ENCODE data around the gene VASH1.

Gene VASH1

DNA sequence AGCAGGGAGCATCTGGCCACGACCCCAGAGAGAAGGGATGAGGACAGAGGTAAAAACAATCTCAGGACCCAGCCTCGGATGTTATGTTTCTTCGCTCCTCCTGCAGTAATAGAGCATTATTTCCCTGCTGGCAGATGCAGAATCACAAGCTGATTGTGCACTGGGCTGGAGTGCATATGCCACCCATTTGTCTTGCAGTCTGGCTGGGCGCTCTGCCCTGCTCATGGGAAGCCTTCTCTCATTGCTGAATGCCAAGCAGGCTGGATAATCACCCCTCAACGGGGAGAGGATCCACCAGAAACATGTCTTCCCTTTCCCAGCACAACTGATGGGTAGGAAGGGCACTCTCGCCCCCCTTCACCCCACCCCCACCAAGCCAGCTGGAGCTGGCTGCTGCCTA lies 8.5 kb upstream of the VASH1 start:
- no peak for DNase-seq

DNA sequence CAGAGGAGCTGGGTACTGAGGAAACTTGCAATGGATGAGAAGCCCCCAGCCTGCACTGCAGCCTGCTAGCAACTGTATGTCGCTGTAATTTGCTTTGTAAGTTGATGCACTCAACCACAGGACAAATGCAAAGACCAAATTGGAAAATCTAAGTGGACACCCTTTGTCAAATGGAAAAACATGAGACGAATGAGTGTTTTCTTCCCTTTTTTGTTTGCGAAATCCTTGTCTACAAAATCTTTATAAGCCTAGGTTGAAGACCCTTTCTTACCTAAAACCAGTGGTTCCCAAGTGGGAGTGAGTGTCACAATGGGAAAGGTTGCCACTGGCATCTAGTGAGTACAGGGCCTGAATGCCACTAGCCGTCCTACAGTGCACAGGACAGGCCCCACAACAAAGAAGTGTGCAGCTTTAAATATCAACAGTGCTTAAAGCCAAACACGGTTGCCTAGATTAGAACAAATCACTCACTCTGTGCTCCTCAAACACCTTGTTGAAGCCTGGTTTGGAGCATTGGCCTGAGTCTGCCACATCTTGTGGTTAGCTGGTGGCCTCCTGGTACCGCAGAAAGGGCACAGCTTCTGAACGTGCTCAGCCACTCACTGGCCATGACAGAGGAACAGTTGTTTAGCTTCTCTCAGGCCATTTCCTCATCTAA lies 7.6 kb upstream of the VASH1 start:
- no peak for DNase-seq

DNA sequence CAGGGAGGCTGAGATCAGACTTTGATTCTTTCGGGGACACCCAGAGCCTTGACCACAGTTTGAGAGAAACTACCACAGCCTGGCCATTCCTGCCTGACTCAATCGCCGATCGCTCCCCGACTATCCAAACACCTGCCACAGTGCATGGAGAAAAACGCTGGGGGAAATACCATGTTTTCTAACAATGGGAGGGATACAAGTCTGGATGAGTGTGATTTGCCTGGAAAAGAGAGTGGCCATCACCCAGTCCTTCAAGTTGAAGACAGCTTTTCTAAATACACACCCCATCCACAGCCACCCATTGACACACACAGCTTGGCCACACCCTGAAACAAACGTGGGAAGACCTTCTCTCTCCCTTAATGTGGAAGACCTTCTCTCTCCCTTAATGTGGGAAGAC lies 6.7 kb upstream of the VASH1 start:
- no peak for DNase-seq

DNA sequence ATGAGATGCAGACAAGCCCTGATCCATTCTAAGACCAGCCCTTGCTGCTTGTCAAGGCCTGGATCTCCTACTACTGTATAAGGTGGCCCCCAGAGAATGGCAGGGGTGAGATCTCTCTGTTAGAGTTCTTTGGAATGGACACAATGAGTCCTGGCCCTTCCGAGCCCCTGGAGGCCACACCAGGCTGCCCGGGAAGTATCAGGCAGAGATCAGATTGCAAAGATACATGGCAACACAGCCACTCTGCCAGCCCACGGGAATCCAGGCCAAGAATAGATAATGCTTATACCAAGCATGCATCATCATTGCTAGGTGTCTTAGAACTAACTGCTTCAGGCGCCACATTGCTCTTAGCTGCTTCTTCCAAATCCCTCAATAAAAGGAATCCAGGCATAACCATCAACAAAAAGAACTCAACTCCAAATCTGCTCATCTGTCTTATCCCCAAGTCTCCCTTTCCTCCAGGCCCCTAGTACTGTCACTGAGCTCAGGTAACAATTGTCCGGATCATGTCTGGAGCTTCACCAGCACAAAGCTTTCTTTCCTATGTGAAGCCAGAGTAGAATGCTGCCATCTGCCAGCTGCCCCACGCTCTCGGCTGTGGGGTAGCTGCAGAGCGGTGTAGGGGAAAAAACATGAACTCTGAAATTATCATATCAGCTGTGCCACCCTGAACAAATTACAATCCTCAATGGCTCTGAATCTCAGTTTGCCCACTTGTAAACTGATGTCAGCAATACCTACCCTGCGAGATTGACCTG lies 5.5 kb upstream of the VASH1 start:
- DNase-seq, result no peak

DNA sequence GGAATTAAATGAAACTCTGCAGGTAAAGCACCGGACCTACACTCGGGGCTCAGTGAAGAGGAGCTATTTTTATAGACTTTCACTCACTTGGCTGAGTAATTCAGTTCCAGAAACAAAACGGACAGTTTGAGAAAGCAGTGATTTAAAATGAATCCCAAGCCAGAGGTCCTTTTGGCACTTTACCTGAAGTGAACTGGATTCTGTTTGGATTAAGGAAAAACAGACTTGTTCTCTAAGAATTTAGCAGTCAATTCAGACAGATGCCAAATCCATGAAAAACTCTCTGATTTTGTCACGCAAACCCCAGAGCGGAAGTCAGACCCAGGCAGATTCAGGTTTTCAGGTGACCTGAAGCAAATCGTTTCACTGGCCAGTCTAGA lies 4.9 kb upstream of the VASH1 start:
- DNase-seq, result no peak

DNA sequence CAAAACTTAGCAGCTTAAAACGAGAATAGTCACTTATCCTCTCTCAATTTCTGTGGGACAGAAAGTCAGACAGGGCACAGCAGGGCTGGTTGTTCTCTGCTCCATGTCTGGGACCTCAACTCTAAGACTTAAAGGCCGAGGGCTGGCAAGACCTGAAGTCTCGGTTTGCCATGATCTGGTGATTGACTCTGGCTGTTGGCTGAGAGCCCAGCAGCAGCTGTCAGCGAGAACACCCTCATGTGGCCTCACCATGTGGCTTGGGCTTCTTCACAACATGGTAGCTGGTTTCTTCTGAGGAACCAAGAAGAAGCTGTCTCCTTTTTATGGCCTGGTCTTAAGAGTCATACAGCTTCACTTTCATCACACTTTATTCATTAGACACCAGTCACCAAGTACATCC lies 1.7 kb upstream of the VASH1 start:
- DNase-seq, result no peak

DNA sequence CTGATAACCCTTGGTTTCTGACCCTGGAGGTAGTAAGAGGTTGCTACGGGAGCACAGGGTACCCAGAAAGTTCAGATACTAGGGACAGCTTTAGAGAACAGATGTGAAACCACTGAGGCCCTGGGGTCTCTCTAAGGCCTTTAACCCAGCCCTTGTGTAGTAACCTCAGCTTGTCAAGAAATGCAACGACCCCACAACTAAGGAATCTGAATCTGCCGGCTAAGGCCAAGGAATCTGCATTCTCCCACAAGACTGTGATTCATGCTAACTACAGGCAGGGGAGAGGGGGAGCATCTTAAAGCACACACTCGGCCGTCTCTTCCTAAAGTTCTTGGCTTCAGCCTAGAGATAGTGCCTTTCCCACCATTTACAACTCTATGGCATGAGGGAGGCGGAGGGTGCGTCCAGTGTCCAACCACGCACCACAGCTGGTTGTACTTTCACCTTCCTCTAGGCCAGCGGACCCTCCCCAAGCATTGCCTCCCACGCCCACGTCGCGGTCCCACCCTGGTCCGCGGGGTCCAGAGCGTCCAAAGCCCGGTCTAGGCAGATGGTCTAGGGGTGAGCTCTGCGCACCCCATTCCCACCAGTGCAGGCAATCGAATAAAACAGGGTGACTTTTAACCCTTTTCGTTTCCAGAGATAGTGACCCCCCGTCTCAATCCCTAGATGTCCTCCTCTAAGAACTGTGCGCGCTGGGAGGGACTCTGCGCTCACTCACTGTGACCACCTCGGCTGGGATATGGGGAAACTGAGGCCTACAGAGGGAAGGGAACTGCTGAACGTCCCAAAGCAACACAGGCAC lies 735 bp upstream of the VASH1 start:
- no peak for DNase-seq

DNA sequence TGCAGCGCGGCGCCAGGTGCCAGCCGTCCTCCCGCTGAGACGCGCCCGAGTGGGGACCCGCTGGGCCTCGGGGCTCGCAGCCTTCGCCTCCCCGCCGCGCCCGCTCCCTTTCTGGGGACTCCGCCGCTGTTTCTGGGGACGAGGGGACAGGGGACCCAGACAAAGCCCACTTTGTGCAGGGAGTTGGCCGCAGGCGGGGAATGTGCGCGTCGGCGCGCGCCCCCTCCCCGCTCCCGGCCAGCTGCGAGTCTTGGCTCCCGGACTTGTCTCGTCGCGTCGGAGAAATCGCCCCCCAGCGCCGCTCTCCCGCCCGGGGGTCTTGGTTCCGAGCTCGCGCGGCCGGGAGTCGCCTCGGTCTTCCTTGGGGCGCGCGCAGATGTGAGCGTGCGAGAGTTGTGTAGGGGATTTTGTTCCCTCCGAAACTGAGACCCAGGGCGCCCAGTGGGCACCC lies 717 bp downstream of the VASH1 start:
- DNase-seq, result no peak

DNA sequence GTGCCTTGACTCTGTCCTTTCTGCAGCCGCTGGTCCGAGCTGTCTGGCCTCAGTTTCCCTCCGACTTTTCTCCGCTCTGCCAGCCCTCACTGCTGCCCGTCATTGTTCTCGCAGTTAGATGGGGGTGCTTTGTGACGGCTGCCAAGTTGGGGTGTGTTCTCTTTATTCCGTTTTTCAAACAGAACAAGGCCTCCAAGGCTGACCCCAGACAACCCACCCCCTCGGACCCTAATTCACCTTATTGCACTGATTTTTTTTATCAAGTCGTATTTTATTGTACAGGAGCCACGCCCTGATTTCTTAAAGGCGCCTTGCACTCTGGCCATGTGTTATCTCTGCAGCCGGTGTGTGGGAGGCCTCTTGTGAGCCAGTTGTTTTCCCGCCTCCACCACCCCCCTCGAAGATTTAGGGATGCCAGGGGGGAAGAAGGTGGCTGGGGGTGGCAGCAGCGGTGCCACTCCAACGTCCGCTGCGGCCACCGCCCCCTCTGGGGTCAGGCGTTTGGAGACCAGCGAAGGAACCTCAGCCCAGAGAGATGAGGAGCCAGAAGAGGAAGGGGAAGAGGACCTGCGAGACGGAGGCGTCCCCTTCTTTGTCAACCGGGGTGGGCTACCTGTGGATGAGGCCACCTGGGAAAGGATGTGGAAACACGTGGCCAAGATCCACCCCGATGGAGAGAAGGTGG lies 1.3 kb downstream of the VASH1 start:
- DNase-seq, result no peak

DNA sequence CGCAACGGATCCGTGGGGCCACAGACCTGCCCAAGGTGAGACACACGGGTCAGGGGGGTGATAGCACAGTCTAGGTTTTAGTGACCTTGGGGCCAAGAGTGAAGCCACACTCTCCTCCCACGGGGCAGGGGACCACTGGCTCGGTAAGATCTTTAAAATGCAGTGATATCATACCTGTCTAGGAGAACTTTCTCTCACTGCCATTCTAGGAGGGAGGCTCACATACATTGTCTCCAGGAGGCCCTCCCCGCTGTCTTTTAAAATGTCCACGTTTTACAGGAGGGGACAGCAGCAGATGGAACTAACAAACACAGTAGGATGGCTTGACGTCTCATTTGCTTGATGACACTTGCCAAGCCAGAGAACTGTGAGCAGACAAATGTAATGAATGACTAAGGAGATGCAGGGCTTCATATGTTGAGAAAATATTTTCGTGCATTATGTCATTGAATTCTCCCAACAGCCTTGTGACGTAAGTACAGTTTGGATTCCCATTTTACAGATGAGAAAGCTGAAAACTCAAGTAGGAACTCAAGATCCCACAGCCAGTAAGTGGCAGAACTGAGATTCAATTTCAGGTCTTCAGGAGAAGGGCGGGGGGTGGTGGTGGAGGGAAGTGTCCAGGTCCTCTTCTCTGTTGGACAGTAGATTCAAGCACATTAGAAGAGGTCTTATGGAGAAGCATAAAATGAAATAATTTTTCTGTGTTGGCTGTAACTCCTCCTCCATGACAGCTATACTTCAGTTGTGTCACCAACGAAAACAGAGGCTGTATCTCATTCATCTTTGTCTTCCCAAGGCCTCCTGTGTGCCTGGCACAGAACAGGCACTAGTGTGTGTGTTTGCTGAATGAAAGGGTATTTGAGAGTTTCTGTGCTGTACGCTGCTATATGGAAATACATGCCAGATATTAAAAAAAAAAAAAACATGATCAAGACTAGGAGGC lies 2.1 kb downstream of the VASH1 start:
- DNase-seq, result no peak

DNA sequence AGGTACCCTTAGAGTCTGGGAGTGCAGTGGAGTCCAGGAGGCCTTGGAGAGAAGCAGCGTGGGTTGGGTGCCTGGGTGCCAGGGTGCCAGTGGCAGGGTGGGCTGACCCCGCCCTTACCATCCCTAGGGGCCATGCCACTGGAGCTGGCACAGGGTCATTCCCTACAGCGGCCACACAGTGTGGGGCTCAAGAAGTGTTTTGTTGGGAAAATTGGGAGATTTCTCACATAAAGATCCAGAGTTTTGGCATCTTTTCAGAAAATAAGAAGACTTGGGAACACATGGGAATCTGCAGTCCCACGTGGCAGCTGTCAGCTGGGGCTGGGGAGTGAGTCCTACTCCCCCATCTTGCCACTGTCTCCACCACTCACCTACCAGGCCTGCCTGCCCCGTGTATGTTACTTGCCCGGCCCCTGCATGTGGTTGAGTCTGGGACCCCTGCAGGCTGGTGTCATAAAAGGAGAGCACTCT lies 4.2 kb downstream of the VASH1 start:
- no peak for DNase-seq

DNA sequence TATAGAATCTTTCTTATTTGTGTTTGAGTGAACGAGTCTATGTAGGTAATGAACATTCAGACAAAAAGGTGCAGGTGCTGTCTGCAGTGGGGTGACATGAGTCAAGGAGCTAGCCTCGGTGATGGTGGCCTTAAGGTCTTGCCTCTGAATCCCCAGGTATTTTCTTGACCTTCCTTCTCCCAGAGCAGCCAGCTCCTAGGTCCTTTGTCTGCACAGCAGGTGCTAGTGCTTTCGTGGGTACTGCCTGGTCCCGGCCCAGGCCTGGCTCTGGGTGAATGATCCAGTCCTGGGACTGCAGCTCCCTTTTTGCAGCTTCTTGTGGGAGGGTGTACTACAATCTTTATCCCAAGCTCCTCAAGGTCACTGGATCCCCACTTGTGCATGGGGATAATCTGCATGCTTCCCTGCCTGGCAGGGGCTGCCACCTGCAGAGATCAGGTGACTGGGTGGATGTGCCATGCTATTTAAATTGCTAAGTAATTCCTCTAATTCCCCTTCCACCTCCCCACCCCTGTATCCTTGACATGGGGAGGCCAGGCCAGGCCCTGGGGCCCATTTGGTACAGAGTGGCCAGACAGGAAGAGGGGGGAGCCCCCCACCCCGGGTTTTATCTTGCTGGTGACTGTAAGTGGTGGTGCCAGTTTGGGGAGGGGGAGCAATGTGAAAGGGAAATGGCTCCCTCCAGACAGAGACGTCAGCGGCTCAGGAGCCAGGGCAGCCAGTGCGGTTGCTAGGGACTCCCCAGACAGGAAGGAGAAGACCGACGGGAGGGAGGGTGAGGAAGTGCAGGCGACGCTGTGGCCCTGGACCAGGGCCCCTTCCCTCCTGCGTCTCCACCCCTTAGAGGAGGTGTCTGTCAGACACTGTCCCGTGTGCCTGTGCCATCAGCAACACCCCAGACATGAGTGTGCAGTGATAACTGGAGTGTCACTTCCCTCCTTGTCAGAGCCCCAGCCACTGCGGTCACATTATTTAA lies 6.7 kb downstream of the VASH1 start:
- DNase-seq, result peak; percentile 70

DNA sequence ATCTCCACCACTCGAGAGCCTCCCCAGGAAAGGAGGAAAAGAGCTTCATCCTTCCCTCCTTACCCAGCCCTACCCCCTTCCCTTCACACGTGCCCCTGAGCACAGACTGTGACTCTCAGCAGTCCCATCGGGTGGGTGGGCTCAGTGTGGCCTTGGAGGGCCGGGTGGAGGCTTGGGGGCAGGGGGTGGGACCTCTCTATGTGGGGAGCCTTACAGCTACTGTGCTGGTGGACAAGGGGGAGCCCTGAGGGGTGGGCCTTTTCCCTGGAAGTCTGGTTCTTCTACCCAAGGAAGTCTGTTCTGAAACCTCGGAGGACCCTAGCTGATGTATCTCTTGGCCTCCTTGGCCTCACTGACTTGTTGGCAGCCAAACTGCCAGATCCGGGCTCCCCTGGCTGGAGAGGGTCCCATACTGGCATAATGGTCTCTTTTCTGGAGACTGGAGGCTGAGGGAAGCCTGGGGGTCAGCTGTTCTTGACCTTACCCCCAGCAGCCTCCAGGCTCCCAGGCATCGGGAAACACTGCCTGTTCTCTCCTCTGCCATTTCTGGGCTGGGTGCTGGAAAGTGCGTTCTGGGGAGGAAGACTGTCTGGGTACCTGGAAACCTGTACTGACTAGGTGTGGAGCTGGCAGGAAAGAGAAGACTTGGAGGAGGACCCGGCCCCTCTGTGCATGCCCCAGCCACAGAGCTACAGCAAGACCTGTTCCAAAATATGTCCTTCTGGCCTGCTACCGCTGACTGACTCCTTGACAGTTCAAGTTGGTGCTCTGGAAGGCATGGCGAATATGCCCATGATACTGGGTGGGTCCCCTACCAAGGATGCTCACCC lies 7.6 kb downstream of the VASH1 start:
- peak; percentile 3 for DNase-seq

DNA sequence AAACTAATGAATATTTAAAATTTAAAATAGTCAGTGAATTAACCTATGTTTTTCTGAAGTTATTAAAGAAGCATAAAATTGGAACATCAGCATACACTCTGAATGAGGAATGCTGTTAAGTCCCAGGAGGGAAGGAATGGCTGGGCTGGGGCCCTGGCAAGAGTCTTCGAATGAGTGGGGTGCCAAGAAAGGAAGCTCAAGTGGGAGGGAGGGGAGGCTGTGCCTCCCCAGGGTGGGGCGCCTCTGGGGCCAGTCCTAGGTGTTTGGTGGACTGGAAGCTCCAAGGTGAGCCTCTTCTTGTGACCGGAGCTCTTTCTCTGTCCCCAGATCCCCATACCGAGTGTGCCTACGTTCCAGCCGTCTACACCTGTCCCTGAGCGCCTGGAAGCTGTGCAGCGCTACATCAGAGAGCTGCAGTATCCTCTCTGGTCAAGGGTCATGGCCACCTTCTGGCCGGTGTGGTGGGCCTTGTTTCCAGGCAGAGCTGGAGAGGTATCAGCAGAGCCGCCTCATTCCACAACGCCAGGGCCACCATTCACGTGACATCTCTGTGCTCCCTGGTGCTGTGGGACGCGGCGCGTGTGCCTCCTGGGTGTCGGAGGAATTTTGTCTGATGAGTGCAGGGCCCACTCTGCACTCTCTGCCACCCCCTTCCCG lies 8.5 kb downstream of the VASH1 start:
- DNase-seq, result no peak

DNA sequence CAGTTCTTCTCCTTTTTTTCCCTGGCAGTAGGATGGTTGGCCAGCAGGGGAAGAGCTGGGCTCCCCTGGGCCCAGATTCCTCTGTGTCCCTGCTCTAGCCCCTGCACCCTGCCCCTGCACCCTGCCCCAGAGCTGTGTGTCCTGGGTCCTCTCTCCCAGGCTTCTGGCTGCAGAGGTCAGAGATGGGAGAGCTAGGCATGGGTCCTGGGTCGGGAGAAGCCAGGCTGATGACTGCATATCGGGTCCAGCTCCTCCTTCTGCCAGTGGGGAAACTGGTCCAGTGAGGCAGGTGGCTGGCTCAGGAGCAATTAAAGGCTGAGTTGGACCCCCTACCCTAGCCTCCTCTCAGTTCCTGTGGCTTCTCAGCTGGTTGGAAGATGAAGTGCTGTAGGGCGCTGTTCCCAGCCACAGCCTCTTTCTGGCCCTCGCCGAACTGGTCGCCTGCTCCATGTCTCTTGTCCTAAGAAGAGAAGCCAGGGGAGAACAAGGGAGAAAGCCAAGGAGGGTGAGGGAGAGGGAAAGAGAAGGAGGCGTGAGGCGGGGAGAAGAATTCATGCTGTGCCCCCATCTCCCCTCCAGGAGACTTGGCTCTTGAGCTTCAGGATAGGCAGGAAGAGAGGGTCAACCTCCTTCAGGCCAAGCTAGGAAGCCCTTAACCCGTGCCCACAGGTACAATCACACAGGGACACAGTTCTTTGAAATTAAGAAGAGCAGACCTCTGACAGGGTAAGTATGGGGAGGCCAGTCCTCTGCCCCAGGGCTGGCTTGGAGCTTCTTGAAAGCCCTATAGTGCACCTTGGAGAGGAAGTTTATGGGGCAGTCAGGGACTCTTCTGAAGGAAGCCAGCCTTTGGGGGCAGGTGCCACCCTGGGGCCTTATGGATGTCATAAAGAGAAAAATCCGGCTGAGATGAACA lies 9.5 kb downstream of the VASH1 start:
- no peak for DNase-seq

DNA sequence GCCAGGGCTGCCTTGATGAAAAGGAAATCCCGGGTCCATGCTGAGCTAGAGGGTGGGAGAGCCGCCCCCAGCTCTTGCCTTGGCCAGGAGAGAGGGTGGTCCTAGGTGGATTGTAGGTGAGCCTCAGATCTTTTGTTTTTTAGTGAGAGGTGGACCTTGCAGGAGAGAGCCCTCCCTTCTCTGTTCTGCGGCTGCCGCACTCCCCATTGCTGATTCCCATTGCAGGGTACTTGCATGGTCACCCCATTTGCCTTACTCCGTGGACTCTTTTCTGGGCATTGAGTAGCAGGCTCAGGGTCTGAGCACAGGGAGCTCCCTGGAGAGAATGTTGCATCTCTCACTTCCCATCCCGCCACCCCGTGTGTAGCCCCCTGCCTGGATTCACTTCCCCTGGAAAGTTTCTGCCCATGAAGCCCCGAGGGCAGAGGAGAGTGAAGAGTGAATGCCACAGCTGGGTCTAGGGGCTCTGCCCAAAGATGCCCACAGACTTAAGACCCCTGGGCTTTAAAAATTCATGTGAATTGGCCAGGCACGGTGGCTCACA lies 10.2 kb downstream of the VASH1 start:
- no peak for DNase-seq

DNA sequence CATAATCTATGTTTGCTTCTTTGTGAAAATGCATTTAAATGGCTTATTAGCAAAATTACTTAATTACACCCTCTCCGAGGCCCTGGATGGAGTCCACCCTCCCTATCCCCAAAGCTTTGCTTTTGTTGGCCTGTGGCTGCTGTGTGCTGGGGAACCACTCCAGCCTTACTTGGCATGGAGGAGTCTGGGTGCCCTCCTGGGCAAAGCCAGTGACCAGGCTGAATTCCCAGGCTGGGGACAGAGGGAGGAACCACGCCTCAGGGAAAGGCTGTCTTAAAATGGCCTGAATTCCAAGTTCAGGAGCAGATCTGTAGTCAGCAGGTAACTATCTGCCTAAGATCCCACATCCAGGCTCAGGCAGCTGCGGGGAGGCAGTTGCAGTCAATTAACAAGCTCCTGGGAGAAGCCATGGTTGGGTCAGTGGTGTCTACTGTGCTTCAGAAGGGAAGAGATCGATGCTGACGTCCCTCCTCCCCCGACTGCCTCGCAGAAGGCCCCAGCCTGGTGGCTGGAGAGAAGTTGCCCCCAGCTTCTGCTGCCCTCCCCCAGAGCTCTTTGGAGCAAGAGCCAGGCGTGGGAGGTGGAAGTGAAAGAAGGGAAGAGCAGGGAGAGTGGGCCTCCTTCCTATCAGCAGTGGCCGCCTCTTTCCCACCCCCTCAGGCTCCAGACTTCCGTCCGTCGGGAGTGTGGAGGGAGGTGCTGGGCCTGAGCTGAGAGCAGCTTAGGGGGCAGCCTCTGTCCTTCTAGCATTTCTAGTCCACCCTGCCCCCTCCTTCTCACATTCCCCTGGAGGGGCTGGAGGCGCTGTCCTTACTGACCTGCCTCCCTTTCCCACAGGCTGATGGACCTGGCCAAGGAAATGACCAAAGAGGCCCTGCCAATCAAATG lies 11.3 kb downstream of the VASH1 start:
- DNase-seq, result no peak
